IPS-15b (cell line): ENCODE results near the gene SLC25A47.
A peak's percentile ranks its signal among the peaks of the same experiment; 100 is the strongest.
"Not testable (repeated sequence)": the region's sequence is repeated elsewhere in the genome, so short reads cannot be mapped to it uniquely, and the experiment has no call there.

Experiments used
- H3K27me3 ChIP-seq: one replicate; pipeline ENCODE4 v1.6.1; 2013; ENCODE audit warnings: low read length; ENCODE audit not compliant: control insufficient read depth, insufficient read depth
- H3K36me3 ChIP-seq: one replicate; pipeline ENCODE4 v1.6.1; 2013; ENCODE audit warnings: low read length; ENCODE audit not compliant: control insufficient read depth, insufficient read depth
- H3K4me1 ChIP-seq: one replicate; pipeline ENCODE4 v1.6.1; 2013; ENCODE audit warnings: mild to moderate bottlenecking, low read length; ENCODE audit not compliant: control insufficient read depth, insufficient read depth
- H3K4me3 ChIP-seq: one replicate; pipeline ENCODE4 v1.5.1; 2013; ENCODE audit warnings: low read depth, low read length
- H3K9ac ChIP-seq: one replicate; pipeline ENCODE4 v1.6.1; 2013; ENCODE audit warnings: low read depth, mild to moderate bottlenecking, low read length
- H3K9me3 ChIP-seq: one replicate; pipeline ENCODE4 v1.6.1; 2013; ENCODE audit warnings: mild to moderate bottlenecking, low read length; ENCODE audit not compliant: control insufficient read depth, insufficient read depth

The SLC25A47 gene

DNA sequence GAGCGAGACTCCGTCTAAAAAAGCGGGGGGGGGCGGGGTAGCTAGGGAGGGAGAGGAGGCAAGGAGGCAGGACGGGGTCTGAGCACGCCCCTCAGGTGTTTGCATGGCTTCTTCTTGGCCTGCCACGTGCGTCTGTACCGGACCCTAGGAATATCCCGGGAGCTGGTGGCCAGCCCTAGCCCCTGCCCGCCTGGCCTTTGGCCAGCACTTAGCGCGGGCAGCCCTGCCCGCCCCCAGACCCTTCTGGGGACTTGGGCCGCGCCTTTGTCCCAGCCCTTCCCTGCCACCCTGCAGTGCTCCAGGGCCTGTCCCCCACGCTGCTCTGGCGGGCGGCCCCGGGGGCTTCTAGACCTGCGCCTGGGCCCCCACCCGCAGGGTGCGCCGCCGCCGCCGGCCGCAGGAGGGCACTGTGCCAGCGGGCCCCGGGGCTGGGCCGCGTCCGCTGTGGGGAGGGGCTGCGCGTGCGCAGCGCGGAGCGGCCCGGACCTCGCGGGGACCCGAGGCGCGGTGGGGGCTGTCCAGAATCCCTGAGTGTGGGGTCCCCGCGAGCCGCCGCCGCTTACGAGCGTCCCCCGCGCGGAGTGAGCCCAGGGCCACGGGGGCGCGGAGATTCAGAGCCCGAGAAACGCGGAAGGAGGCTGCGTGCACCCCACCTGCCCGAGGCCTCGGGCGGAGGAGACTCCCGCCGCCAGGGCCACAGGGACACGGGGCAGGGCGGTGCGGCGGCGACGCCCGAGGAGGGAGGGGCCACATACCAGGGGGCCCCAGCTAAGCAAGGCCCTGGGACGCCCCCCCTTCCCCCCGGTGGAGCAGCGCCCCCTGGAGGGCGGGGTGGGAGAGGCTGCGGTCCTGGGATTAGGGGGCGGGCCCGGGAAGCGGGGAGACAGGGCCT is 37.9 kb upstream of the SLC25A47 start:
- Histone ChIP-seq H3K9me3 (no peaks in the 10 kb centered on the region), H3K36me3 (peaks cover 6% of the 10 kb centered on the region), H3K9ac (peak overlapping the region; percentile 81), H3K4me3 (peak overlapping the region; percentile 52), H3K4me1 (peaks cover 6% of the 10 kb centered on the region), H3K27me3 (no peaks in the 10 kb centered on the region)

DNA sequence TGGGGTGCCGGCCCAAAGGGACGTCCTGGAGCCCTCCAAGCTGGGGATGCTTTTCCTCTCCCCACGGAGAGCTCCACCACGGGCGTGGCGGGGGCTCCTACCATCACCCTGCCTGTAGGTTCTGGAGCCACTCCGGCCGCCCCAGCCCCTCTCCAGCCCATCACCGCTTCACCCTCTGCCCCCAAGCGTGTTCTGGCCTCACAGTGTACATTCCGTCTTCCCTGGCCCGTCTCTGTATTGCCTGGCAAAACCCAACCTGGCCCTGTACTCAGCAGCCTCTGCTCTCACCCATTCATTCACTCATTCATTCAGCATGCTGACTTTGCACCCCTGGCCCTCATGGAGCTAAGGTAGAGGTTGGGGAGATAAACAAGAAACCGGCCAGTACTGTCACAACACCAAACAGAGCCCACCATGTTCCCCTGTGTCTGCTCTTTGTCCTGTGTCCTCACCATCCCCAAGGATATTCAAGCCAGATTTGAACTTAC is 37.2 kb upstream of the SLC25A47 start:
- Histone ChIP-seq H3K9ac (no peak overlapping the region), H3K4me3 (peak overlapping the region; percentile 52), H3K36me3 (peaks cover 11% of the 10 kb centered on the region), H3K27me3 (no peaks in the 10 kb centered on the region), H3K4me1 (peaks cover 6% of the 10 kb centered on the region), H3K9me3 (no peaks in the 10 kb centered on the region)

DNA sequence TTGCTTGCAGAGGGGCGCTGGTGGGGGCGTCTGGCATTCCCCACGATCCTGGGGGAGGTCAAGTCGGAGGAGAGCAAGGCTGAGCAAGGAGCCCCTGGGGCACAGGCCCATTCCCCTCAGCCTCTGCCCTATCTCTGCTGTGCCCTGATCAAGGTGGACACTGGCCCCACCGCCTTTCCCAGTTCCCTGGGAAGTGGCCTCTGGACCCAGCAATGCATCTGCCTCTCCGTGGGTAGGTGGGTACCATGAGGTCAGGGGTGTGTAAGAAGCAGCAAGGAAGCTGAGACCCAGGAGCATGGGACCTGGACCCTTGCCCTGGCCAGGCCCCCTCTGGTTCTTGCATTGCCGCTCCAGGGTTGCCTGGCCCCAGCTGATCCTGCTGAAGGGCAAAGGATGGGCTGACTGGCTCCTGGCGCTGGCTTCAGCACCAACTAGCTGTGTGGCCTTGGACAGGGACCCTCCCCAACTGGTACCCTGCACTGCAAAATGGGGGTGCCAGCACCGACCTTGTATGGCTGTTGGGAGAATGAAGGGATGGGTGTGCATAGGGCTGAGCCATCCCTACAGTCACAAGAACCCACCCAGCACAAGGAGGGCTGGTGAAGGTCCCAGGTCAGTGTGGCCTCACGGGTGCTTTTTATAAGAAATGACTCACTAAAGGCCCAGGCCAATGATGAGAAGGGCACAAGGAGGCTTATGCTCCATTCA is 36.5 kb upstream of the SLC25A47 start:
- H3K9ac ChIP-seq: no peak overlapping the region

DNA sequence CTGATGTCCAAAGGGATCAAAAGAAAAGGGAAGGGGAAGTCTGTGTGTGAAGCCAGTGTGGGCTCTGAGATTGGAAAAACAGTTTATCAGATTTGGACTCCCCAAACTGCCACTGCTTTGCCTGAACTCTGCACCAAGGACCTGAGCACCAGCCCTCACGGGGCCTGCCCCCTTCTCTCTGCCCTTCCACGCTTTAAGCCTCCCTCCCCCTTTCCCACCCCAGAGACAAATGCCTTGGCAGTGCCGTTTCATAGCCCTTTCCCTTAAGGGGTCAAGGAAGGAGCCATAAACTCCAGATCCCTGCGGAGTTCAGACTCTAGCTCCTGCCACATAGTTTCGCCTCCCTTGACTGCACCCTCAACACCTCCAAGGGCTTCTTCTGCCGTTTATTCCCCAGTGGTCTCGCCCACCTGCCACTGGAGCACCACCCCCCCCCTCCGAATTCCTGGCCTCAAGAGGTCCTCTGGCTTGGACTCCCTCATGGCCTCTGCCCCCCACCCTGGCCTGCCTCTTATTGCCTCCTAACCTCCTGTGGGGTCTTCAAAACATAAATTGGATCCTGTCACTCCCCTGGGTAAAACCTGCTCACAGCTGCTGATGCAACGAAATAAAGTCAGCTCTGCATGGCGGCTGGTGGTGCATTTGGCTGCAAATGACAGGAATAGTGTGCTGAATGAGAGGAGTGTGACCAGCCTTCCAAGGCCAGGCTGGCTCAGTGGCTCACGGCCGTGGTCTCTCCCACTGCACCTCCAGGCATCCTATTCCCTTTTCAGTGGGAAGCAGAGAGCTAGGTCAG is 35.7 kb upstream of the SLC25A47 start:
- H3K36me3 ChIP-seq: peaks cover 25% of the 10 kb centered on the region
- H3K4me3 ChIP-seq: no peak overlapping the region
- H3K27me3 ChIP-seq: no peaks in the 10 kb centered on the region
- no peaks in the 10 kb centered on the region for H3K9me3 ChIP-seq
- H3K9ac ChIP-seq: no peak overlapping the region
- H3K4me1 ChIP-seq: peaks cover 6% of the 10 kb centered on the region

More for the DNA sequence above, 36.5 kb upstream of the SLC25A47 start:
- no peak overlapping the region for H3K4me3 ChIP-seq
- no peaks in the 10 kb centered on the region for H3K27me3 ChIP-seq
- H3K9me3 ChIP-seq: no peaks in the 10 kb centered on the region
- peaks cover 6% of the 10 kb centered on the region for H3K4me1 ChIP-seq
- H3K36me3 ChIP-seq: peaks cover 18% of the 10 kb centered on the region

- H3K36me3 ChIP-seq: peaks cover 31% of the 10 kb centered on the region
- not testable (repeated sequence) for H3K4me1 ChIP-seq, H3K9ac ChIP-seq, H3K9me3 ChIP-seq, H3K27me3 ChIP-seq, H3K4me3 ChIP-seq
Observed at GRCh38 chr14:100287998-100288295, 35.2 kb upstream of the SLC25A47 start.

DNA sequence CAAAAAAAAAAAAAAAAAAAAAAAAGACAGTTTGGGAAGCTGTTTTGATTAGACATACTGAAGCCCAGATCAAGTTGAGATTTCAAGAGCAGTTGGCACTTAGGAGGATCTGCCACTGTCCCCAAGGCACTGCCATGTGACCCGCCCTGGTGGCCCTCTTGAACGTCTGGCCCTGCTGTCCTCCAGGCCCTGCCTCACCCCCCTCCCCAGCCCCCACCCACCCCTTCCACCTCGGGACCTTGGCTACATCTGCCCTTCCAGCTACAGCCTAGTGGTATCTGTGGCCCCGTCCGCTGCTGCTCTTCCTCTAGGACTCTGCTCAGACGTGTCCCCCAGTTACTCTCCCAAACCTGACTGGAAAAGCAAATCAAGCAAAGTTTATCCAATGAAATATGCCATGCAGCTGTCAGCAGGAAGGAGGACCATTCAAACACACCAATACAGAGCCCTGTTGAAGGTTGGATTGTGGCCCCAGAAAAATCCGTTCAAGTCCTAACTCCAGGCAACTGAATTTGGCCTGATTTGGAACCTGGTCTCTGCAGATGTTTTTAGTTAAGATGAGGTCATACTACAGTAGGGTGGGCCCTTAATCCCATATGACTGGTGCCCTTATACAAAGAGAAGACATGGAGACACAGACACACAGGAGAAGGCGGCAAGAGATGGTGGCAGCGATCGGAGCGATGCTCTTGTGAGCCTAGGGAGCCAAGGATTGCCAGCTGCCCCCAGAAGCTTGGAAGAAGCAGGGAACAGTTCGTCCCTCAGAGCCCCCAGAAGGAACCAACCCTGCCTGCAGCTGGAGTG is 34.6 kb upstream of the SLC25A47 start:
- H3K4me1 ChIP-seq: peaks cover 6% of the 10 kb centered on the region
- peaks cover 36% of the 10 kb centered on the region for H3K36me3 ChIP-seq
- peak overlapping the region; percentile 24 for H3K9ac ChIP-seq
- no peak overlapping the region for H3K4me3 ChIP-seq
- H3K27me3 ChIP-seq: no peaks in the 10 kb centered on the region
- no peaks in the 10 kb centered on the region for H3K9me3 ChIP-seq

GRCh38 chr14:100289916-100290606 is 33.1 kb upstream of the SLC25A47 start:
- H3K27me3 ChIP-seq: no peaks in the 10 kb centered on the region
- H3K36me3 ChIP-seq: peaks cover 38% of the 10 kb centered on the region
- no peak overlapping the region for H3K4me3 ChIP-seq
- H3K9ac ChIP-seq: no peak overlapping the region
- H3K9me3 ChIP-seq: no peaks in the 10 kb centered on the region
- no peaks in the 10 kb centered on the region for H3K4me1 ChIP-seq

- no peaks in the 10 kb centered on the region for H3K27me3 ChIP-seq
Observed at GRCh38 chr14:100290607-100291304, 32.4 kb upstream of the SLC25A47 start.

DNA sequence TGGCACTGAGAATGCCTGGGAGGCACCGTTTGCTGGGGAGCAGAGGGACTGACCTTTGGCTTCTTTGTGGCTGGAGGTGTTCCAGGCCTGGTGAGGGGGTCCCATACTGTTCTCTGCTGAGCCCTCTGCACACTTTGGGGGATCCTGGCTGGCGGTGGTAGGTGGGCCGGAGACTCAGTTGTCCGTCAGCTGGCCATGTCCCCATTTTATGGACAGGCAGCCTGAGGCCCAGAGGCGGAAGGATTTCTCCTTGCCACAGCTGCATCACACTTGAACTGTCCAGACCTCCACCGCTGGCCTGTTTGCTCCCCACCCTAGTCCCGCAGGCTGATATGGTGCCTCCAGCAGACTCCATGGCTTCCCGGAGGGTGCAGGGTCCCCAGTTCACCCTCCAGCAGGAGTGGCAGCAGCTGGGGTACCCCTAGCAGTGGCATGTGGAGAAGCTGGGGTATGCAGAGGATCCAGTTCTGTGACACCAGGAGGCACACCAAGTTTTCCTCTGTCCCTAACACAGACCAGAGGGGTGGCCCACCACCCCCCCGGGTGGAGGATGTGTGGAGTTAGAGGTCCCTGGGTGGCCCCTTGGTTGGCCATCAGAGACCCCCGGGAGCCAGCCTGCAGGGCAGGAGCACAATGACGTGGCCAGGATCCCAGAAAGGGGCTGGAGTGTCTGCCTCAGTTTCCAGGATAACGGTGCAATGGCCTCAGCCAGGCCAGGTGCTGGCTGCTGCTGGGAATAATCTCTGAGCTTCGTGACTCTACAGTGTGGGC is 31.6 kb upstream of the SLC25A47 start:
- Histone ChIP-seq H3K9ac (no peak overlapping the region), H3K27me3 (no peaks in the 10 kb centered on the region), H3K9me3 (no peaks in the 10 kb centered on the region), H3K4me3 (no peak overlapping the region), H3K36me3 (peaks cover 38% of the 10 kb centered on the region), H3K4me1 (no peaks in the 10 kb centered on the region)

More at GRCh38 chr14:100290607-100291304, 32.4 kb upstream of the SLC25A47 start:
- H3K36me3 ChIP-seq: peaks cover 38% of the 10 kb centered on the region
- no peaks in the 10 kb centered on the region for H3K9me3 ChIP-seq
- no peak overlapping the region for H3K4me3 ChIP-seq
- no peaks in the 10 kb centered on the region for H3K4me1 ChIP-seq
- no peak overlapping the region for H3K9ac ChIP-seq

DNA sequence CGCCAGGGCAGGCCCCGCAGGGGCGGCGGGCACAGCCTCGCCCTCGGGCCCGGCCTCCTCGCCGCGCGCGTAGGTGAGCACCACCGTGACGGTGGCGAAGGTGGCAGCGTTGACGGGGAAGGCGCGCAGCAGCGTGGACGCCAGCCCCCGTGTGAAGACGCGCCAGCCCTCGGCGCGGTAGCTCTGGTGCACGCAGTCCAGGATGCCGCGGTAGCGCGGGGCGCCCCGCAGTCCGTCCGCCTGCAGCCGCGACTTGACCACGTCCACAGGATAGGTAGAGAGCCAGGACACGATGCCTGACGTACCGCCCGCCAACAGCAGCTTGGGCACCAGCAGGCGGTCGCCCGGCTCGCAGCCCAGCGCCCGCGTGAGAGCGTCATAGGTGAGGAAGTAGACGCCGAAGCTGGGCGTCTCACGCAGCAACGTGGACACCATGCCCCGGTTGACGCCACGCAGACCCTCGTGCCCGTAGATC is 30.8 kb upstream of the SLC25A47 start:
- H3K4me3 ChIP-seq: no peak overlapping the region
- peaks cover 44% of the 10 kb centered on the region for H3K36me3 ChIP-seq
- no peaks in the 10 kb centered on the region for H3K4me1 ChIP-seq
- no peaks in the 10 kb centered on the region for H3K27me3 ChIP-seq
- no peaks in the 10 kb centered on the region for H3K9me3 ChIP-seq
- no peak overlapping the region for H3K9ac ChIP-seq
